K562 (cell line): ENCODE data around the gene PBXIP1.

Source experiments
- CTCF ChIP-seq, 3 experiments: IDR thresholded peaks in 2 of 3; conservative IDR thresholded peaks in 1 of 3; 2 replicates each; pipeline ENCODE4 v1.5.1; 2011 to 2012; ENCODE audit warnings: low read length in 3 of 3, mild to moderate bottlenecking in 3 of 3, control low read depth in 2 of 3, improper control_type of control experiment in 1 of 3, inconsistent platforms in 1 of 3, low read depth in 1 of 3, mixed read lengths in 1 of 3, moderate library complexity in 1 of 3; ENCODE audit not compliant: insufficient read depth in 2 of 3
- ETS2 ChIP-seq: IDR thresholded peaks from 2 replicates; pipeline ENCODE4 v1.6.1; 2016; ENCODE audit warnings: borderline replicate concordance, missing genetic modification characterization, mild to moderate bottlenecking, moderate library complexity, missing compliant biosample characterization; ENCODE audit not compliant: poor library complexity, severe bottlenecking
- FOXK1 ChIP-seq: sonication (generic); formaldehyde crosslinking; IDR thresholded peaks from 2 replicates; pipeline ENCODE4 v1.8.0; 2022; ENCODE audit warnings: missing genetic modification reagents, mild to moderate bottlenecking, borderline replicate concordance
- GMEB1 ChIP-seq: fragments of 250-450 bp; sonication (Bioruptor Pico); IDR thresholded peaks from 2 replicates; pipeline ENCODE4 v1.4.0; 2020; ENCODE audit warnings: mild to moderate bottlenecking
- RBM22 ChIP-seq: fragments of 200-400 bp; formaldehyde crosslinking; IDR thresholded peaks from 2 replicates; pipeline ENCODE4 v1.6.1; 2018; ENCODE audit warnings: low read length, low read depth; ENCODE audit not compliant: poor library complexity, severe bottlenecking
- YY1 ChIP-seq, 3 experiments: IDR thresholded peaks; 2 replicates each; pipeline ENCODE4 v1.6.1; 2011; ENCODE audit warnings: low read length in 2 of 3, mild to moderate bottlenecking in 2 of 3, moderate library complexity in 2 of 3, borderline replicate concordance in 1 of 3, control low read depth in 1 of 3, low read depth in 1 of 3; ENCODE audit not compliant: insufficient read depth in 3 of 3, insufficient replicate concordance in 2 of 3, control insufficient read depth in 1 of 3, insufficient read length in 1 of 3; ENCODE audit errors: extremely low read depth in 1 of 3
- ZNF407 ChIP-seq: fragments of 450-650 bp; IDR thresholded peaks from 2 replicates; pipeline ENCODE4 v1.6.1; 2016; ENCODE audit warnings: low read depth

GRCh38 chr1:154959426-154959780 is 3.5 kb upstream of the PBXIP1 start:
- TF ChIP-seq YY1 (IDR thresholded peaks at IDR 0.05; ENCODE audit: borderline replicate concordance in 1 of 3, control insufficient read depth in 1 of 3, extremely low read depth in 1 of 3, insufficient read depth in 3 of 3, insufficient read length in 1 of 3, insufficient replicate concordance in 2 of 3, low read depth in 1 of 3, low read length in 2 of 3) (no peak), CTCF (IDR thresholded peaks at IDR 0.05 in 2 of 3, conservative IDR thresholded peaks at IDR 0.05 in 1 of 3; ENCODE audit: insufficient read depth in 2 of 3, low read depth in 1 of 3, low read length in 3 of 3) (no peak), ZNF407 (no peak), GMEB1 (CRISPR knock-in tag) (no peak), ETS2 (no peak), FOXK1 (no peak), RBM22 (no peak)
